Fibroblast of lung (primary cell): ENCODE results near the gene TCL1B.

Experiments used
- CTCF ChIP-seq, 2 donors: IDR thresholded peaks in 1 of 2; conservative IDR thresholded peaks in 1 of 2; 1 replicate in 1 of 2; 2 replicates in 1 of 2; pipeline ENCODE4 v1.5.1; 2011 to 2012; ENCODE audit warnings: low read length in 2 of 2, control low read depth in 1 of 2, inconsistent platforms in 1 of 2, low read depth in 1 of 2, mild to moderate bottlenecking in 1 of 2
- EZH2 ChIP-seq: IDR thresholded peaks from 2 replicates; pipeline ENCODE4 v1.5.1; 2012; ENCODE audit warnings: low read length, control low read depth, mild to moderate bottlenecking; ENCODE audit errors: missing control alignments

- TF ChIP-seq CTCF (conservative IDR thresholded peaks at IDR 0.05 in 1 of 2, IDR thresholded peaks at IDR 0.05 in 1 of 2; ENCODE audit: low read depth in 1 of 2, low read length in 2 of 2): no peak
- TF ChIP-seq EZH2: no peak
Observed at GRCh38 chr14:95698287-95698686, 12.1 kb downstream of the TCL1B start.
